ENCODE results near the gene SLC6A2. TPM values are rescaled to one million over a fixed set of nuclear protein-coding genes. Genes with fewer than 3 reads are reported as not detected.

The SLC6A2 gene
- total and polyA plus RNA-seq, 7 donors, result 0.04 TPM; not detected in 6

DNA sequence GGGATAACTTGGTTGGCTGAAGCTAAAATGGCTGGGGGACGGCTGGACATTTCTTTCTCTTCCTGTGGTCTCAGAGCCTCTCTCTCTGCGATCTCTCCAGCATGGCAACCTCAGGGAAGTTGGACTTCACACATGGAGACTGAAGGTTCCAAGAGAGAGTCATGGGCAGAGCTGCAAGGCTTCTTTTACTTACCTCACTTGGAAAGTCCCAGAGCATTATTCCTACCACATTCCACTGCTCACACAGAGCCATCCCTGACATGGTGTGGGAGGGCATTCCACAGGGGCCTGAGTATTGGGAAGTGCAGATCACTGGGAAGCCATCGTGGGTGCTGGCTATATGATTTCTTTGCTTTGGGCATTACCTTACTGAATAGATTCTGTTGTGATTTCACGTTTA, 9.8 kb upstream of the SLC6A2 start:
- Histone ChIP-seq H3K4me1 (no peaks in the 10 kb centered on the region), H3K27ac (no peak overlapping the region), H3K36me3 (ENCODE audit: insufficient read depth in 1 of 2, low read depth in 1 of 2) (no peaks in the 10 kb centered on the region), H3K4me3 (no peak overlapping the region), H3K27me3 (ENCODE audit: insufficient read depth in 3 of 3, low read length in 2 of 3) (peaks cover 0 to 11% (median 3%) of the 10 kb centered on the region in 3 donors), H3K9me3 (no peaks in the 10 kb centered on the region)
- ATAC-seq, result no peak
- 72 to 78% (median 73%) methylated on average over 4 of the region's 4 CpGs for WGBS, 3 donors
- intact Hi-C loops (cut with DNase I), result no loop called here
- TF ChIP-seq, protein P1, sequence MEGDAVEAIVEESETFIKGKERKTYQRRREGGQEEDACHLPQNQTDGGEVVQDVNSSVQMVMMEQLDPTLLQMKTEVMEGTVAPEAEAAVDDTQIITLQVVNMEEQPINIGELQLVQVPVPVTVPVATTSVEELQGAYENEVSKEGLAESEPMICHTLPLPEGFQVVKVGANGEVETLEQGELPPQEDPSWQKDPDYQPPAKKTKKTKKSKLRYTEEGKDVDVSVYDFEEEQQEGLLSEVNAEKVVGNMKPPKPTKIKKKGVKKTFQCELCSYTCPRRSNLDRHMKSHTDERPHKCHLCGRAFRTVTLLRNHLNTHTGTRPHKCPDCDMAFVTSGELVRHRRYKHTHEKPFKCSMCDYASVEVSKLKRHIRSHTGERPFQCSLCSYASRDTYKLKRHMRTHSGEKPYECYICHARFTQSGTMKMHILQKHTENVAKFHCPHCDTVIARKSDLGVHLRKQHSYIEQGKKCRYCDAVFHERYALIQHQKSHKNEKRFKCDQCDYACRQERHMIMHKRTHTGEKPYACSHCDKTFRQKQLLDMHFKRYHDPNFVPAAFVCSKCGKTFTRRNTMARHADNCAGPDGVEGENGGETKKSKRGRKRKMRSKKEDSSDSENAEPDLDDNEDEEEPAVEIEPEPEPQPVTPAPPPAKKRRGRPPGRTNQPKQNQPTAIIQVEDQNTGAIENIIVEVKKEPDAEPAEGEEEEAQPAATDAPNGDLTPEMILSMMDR (IDR thresholded peaks at IDR 0.05), result no peak
- no peak for DNase-seq

- Histone ChIP-seq H3K27ac (no peak overlapping the region), H3K36me3 (ENCODE audit: insufficient read depth in 1 of 2, low read depth in 1 of 2) (no peaks in the 10 kb centered on the region), H3K27me3 (ENCODE audit: insufficient read depth in 3 of 3, low read length in 2 of 3) (peaks cover 0 to 11% (median 3%) of the 10 kb centered on the region in 3 donors), H3K4me1 (no peaks in the 10 kb centered on the region), H3K9me3 (no peaks in the 10 kb centered on the region), H3K4me3 (no peak overlapping the region)
- TF ChIP-seq, protein P1 (IDR thresholded peaks at IDR 0.05), result no peak
- 73 to 82% (median 78%) methylated on average over 4 of the region's 4 CpGs for WGBS, 3 donors
- intact Hi-C loops (cut with DNase I), result no loop called here
- ATAC-seq (no peak), DNase-seq (no peak)
These were observed 8.4 kb upstream of the SLC6A2 start for GRCh38 chr16:55647343-55647742.

GRCh38 chr16:55647798-55648197, 8.0 kb upstream of the SLC6A2 start:
- Histone ChIP-seq H3K4me1 (no peaks in the 10 kb centered on the region), H3K4me3 (no peak overlapping the region), H3K9me3 (no peaks in the 10 kb centered on the region), H3K27me3 (ENCODE audit: insufficient read depth in 3 of 3, low read length in 2 of 3) (peaks cover 0 to 13% (median 3%) of the 10 kb centered on the region in 3 donors), H3K27ac (no peak overlapping the region), H3K36me3 (ENCODE audit: insufficient read depth in 1 of 2, low read depth in 1 of 2) (no peaks in the 10 kb centered on the region)
- no peak for ATAC-seq
- TF ChIP-seq, protein P1 (IDR thresholded peaks at IDR 0.05), result no peak
- no peak for DNase-seq
- intact Hi-C loops (cut with DNase I), result no loop called here

- no peaks in the 10 kb centered on the region for H3K4me1 ChIP-seq
- H3K36me3 ChIP-seq (ENCODE audit: insufficient read depth in 1 of 2, low read depth in 1 of 2), result no peaks in the 10 kb centered on the region
- no peak overlapping the region for H3K4me3 ChIP-seq
- peaks cover 3 to 49% (median 11%) of the 10 kb centered on the region in 3 donors for H3K27me3 ChIP-seq (ENCODE audit: insufficient read depth in 3 of 3, low read length in 2 of 3)
- H3K9me3 ChIP-seq, result no peaks in the 10 kb centered on the region
- ATAC-seq, result no peak
- TF ChIP-seq, protein P1 (IDR thresholded peaks at IDR 0.05), result no peak
- no peak overlapping the region for H3K27ac ChIP-seq
- 71 to 79% (median 78%) methylated on average over 8 to 10 of the region's 10 CpGs for WGBS, 3 donors
- DNase-seq, result no peak
- intact Hi-C loops (cut with DNase I), result no loop called here
These were observed 3.7 kb upstream of the SLC6A2 start for GRCh38 chr16:55651841-55652824.
